Testis (tissue), 2 donors: ENCODE data around the gene OPCML.

Experiments
- POLR2A ChIP-seq: fragments of 450-650 bp; IDR thresholded peaks from one replicate; pipeline ENCODE4 v1.6.1; 2017; ENCODE audit warnings: antibody characterized with exemption, mild to moderate bottlenecking, moderate library complexity
- TF ChIP-seq, protein P1 (sequence below), 3 experiments: fragments of 450-650 bp in 2 of 3; fragments of 200-600 bp in 1 of 3; sonication (generic) in 1 of 3; IDR thresholded peaks; one replicate each; pipeline ENCODE4 v1.5.1; 2016 to 2019; ENCODE audit warnings: antibody characterized with exemption in 3 of 3, mild to moderate bottlenecking in 2 of 3, moderate library complexity in 1 of 3

DNA sequence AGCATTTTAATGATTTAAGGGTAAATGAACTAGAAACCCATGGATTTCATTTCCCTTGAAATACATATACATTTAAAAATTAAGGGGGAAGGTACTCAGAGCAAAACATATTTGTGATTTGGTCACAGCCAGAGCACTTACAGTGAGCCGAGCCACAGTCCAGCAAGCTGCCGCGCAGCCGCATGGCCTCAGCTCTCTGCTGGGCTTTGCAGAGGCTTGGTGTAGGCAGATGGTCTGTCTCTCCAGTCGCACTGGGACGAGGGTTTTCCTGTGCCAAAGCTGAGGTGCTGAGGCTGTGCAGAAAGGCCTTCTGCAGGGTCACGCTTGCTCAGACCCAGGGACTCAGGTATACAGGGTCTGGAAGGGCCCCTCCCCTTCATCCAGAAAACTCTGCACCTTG, 367.3 kb downstream of the OPCML start:
- TF ChIP-seq, protein P1, sequence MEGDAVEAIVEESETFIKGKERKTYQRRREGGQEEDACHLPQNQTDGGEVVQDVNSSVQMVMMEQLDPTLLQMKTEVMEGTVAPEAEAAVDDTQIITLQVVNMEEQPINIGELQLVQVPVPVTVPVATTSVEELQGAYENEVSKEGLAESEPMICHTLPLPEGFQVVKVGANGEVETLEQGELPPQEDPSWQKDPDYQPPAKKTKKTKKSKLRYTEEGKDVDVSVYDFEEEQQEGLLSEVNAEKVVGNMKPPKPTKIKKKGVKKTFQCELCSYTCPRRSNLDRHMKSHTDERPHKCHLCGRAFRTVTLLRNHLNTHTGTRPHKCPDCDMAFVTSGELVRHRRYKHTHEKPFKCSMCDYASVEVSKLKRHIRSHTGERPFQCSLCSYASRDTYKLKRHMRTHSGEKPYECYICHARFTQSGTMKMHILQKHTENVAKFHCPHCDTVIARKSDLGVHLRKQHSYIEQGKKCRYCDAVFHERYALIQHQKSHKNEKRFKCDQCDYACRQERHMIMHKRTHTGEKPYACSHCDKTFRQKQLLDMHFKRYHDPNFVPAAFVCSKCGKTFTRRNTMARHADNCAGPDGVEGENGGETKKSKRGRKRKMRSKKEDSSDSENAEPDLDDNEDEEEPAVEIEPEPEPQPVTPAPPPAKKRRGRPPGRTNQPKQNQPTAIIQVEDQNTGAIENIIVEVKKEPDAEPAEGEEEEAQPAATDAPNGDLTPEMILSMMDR (IDR thresholded peaks at IDR 0.05): no peak
- no peak for TF ChIP-seq POLR2A
